Inferior parietal cortex (tissue), 1 donor: ENCODE results near the gene LRP1B.
"Not testable (repeated sequence)": the region's sequence is repeated elsewhere in the genome, so short reads cannot be mapped to it uniquely, and the experiment has no call there.

Experiments used
- DNase-seq: peaks from one replicate; pipeline ENCODE4 v3.0.0-alpha.2; 2016; ENCODE audit errors: extremely low spot score

Gene LRP1B

GRCh38 chr2:140457483-140457882 is 1673.3 kb downstream of the LRP1B start:
- DNase-seq: no peak

GRCh38 chr2:140455315-140455714 is 1675.5 kb downstream of the LRP1B start:
- no peak for DNase-seq

GRCh38 chr2:140454717-140455116 is 1676.1 kb downstream of the LRP1B start:
- peak; percentile 50 for DNase-seq

GRCh38 chr2:140451324-140451723 is 1679.5 kb downstream of the LRP1B start:
- no peak for DNase-seq

GRCh38 chr2:140442319-140442718 is 1688.5 kb downstream of the LRP1B start:
- DNase-seq: no peak

- DNase-seq: no peak
Measured at GRCh38 chr2:140440815-140441214, 1690.0 kb downstream of the LRP1B start.

GRCh38 chr2:140436936-140437335 is 1693.9 kb downstream of the LRP1B start:
- no peak for DNase-seq

- not testable (repeated sequence) for DNase-seq
Measured at GRCh38 chr2:140427033-140427432, 1703.8 kb downstream of the LRP1B start.

GRCh38 chr2:140424471-140424870 is 1706.3 kb downstream of the LRP1B start:
- no peak for DNase-seq

GRCh38 chr2:140422759-140423158 is 1708.1 kb downstream of the LRP1B start:
- no peak for DNase-seq

- DNase-seq: no peak
Measured at GRCh38 chr2:140417504-140417903, 1713.3 kb downstream of the LRP1B start.

GRCh38 chr2:140416577-140416976 is 1714.2 kb downstream of the LRP1B start:
- no peak for DNase-seq

GRCh38 chr2:140415035-140415434 is 1715.8 kb downstream of the LRP1B start:
- not testable (repeated sequence) for DNase-seq

GRCh38 chr2:140410695-140411094 is 1720.1 kb downstream of the LRP1B start:
- no peak for DNase-seq

GRCh38 chr2:140401056-140401455 is 1729.8 kb downstream of the LRP1B start:
- DNase-seq: no peak

- DNase-seq: no peak
Measured at GRCh38 chr2:140392824-140393223, 1738.0 kb downstream of the LRP1B start.

GRCh38 chr2:140384946-140385345 is 1745.9 kb downstream of the LRP1B start:
- DNase-seq: no peak

- no peak for DNase-seq
Measured at GRCh38 chr2:140383781-140384180, 1747.0 kb downstream of the LRP1B start.

- no peak for DNase-seq
Measured at GRCh38 chr2:140376686-140377085, 1754.1 kb downstream of the LRP1B start.

GRCh38 chr2:140363131-140363530 is 1767.7 kb downstream of the LRP1B start:
- DNase-seq: no peak

GRCh38 chr2:140362361-140362760 is 1768.5 kb downstream of the LRP1B start:
- no peak for DNase-seq

- DNase-seq: no peak
Measured at GRCh38 chr2:140359056-140359771, 1771.6 kb downstream of the LRP1B start.

- no peak for DNase-seq
Measured at GRCh38 chr2:140356697-140357096, 1774.1 kb downstream of the LRP1B start.

- DNase-seq: no peak
Measured at GRCh38 chr2:140355511-140356090, 1775.2 kb downstream of the LRP1B start.
